HG03469 (cell line): ENCODE data around the gene KRTAP12-3.

Experiments
- ATAC-seq: cut with Tn5 transposase; IDR thresholded peaks from one replicate; pipeline ENCODE4 v1.9.1; 2021; ENCODE audit warnings: mild to moderate bottlenecking, moderate library complexity, moderate number of reproducible peaks; ENCODE audit not compliant: unreplicated experiment

Gene KRTAP12-3

GRCh38 chr21:44701541-44701940 lies 43.8 kb downstream of the KRTAP12-3 start:
- no peak for ATAC-seq

- no peak for ATAC-seq
Observed at GRCh38 chr21:44702111-44702972, 44.6 kb downstream of the KRTAP12-3 start.

GRCh38 chr21:44702973-44703730 lies 45.4 kb downstream of the KRTAP12-3 start:
- ATAC-seq = no peak

GRCh38 chr21:44703731-44704635 lies 46.3 kb downstream of the KRTAP12-3 start:
- no peak for ATAC-seq

- no peak for ATAC-seq
Observed at GRCh38 chr21:44704636-44705001, 46.9 kb downstream of the KRTAP12-3 start.

- no peak for ATAC-seq
Observed at GRCh38 chr21:44706026-44706705, 48.4 kb downstream of the KRTAP12-3 start.

- ATAC-seq = no peak
Observed at GRCh38 chr21:44706706-44707581, 49.2 kb downstream of the KRTAP12-3 start.
